Transverse colon (tissue), 3 donors: ENCODE data around the gene EIF3F.

Source experiments
- CTCF ChIP-seq, 5 experiments: fragments of 200-600 bp in 3 of 5; fragments of 450-650 bp in 2 of 5; sonication (generic) in 3 of 5; IDR thresholded peaks; 1 replicate in 2 of 5; 2 replicates in 3 of 5; pipeline ENCODE4 v1.5.1; 2016 to 2017; ENCODE audit warnings: antibody characterized with exemption in 5 of 5, inconsistent platforms in 3 of 5, mild to moderate bottlenecking in 2 of 5, moderate library complexity in 1 of 5
- POLR2A ChIP-seq: fragments of 450-650 bp; IDR thresholded peaks from one replicate; pipeline ENCODE4 v1.6.1; 2016; ENCODE audit warnings: antibody characterized with exemption, mild to moderate bottlenecking, moderate library complexity

- TF ChIP-seq CTCF (IDR thresholded peaks at IDR 0.05) (no peak), POLR2A (no peak)
Measured at GRCh38 chr11:8023831-8024555, 36.9 kb downstream of the EIF3F start.
